ENCODE results near the gene ZNF524.

DNA sequence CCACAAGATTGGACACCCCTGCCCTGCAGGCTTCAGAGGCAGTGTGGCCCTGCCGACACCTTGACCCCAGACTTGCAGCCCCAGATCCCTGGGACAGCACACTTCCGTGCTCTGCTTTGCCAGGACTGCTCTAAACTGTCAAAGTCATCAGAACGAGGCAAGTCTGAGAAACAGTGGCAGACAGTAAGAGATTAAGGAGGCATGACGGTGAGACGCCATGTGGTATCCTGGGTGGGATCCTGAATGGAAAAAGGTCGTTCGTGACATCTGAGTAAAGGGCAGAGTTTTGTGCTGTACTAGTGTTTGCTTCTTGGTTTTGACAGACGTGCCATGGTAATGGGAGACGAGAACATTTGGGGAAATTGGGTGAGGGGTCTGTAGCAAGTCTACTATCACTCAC lies 33.3 kb upstream of the ZNF524 start:
- TF ChIP-seq, protein P1, sequence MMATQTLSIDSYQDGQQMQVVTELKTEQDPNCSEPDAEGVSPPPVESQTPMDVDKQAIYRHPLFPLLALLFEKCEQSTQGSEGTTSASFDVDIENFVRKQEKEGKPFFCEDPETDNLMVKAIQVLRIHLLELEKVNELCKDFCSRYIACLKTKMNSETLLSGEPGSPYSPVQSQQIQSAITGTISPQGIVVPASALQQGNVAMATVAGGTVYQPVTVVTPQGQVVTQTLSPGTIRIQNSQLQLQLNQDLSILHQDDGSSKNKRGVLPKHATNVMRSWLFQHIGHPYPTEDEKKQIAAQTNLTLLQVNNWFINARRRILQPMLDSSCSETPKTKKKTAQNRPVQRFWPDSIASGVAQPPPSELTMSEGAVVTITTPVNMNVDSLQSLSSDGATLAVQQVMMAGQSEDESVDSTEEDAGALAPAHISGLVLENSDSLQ (IDR thresholded peaks at IDR 0.05) = no peak
- TF ChIP-seq ELF4 (IDR thresholded peaks at IDR 0.05) (no peak), NFRKB (IDR thresholded peaks at IDR 0.05) (no peak), FOXK2 (IDR thresholded peaks at IDR 0.05) (no peak), FOXA1 (IDR thresholded peaks at IDR 0.05) (no peak), SP1 (IDR thresholded peaks at IDR 0.05) (no peak), LEF1 (IDR thresholded peaks at IDR 0.05; ENCODE audit: borderline replicate concordance) (no peak)

Measured in HEK293T (cell line).